ENCODE measurements around the gene LOXL1.

LOXL1 gene

GRCh38 chr15:73955861-73956742 is 29.8 kb downstream of the LOXL1 start:
- Mint-ChIP-seq H3K27ac (no peak overlapping the region), H3K9me3 (no peaks in the 10 kb centered on the region), H3K4me3 (no peak overlapping the region), H3K27me3 (ENCODE audit: low read depth, poor library complexity) (peaks cover 2% of the 10 kb centered on the region), H3K36me3 (ENCODE audit: low read depth) (peaks cover 4% of the 10 kb centered on the region), H3K4me1 (peaks cover 31% of the 10 kb centered on the region)
- no peak for DNase-seq
- no peak for TF ChIP-seq CTCF (IDR thresholded peaks at IDR 0.05)

GRCh38 chr15:73956743-73957135 is 30.5 kb downstream of the LOXL1 start:
- DNase-seq: no peak
- H3K27ac Mint-ChIP-seq: no peak overlapping the region

GRCh38 chr15:73957276-73957675 is 31.0 kb downstream of the LOXL1 start:
- Mint-ChIP-seq H3K4me3 (no peak overlapping the region), H3K27ac (no peak overlapping the region), H3K9me3 (no peaks in the 10 kb centered on the region), H3K4me1 (peaks cover 20% of the 10 kb centered on the region), H3K36me3 (ENCODE audit: low read depth) (no peaks in the 10 kb centered on the region), H3K27me3 (ENCODE audit: low read depth, poor library complexity) (peaks cover 2% of the 10 kb centered on the region)
- DNase-seq: no peak
- TF ChIP-seq CTCF (IDR thresholded peaks at IDR 0.05): no peak

More at GRCh38 chr15:73956743-73957135, 30.5 kb downstream of the LOXL1 start:
- Mint-ChIP-seq H3K36me3 (ENCODE audit: low read depth) (no peaks in the 10 kb centered on the region), H3K4me1 (peaks cover 25% of the 10 kb centered on the region), H3K4me3 (no peak overlapping the region), H3K9me3 (no peaks in the 10 kb centered on the region), H3K27me3 (ENCODE audit: low read depth, poor library complexity) (peaks cover 2% of the 10 kb centered on the region)
- no peak for TF ChIP-seq CTCF (IDR thresholded peaks at IDR 0.05)

- Mint-ChIP-seq H3K27ac (no peak overlapping the region), H3K4me3 (no peak overlapping the region), H3K27me3 (ENCODE audit: low read depth, poor library complexity) (peaks cover 2% of the 10 kb centered on the region), H3K9me3 (no peaks in the 10 kb centered on the region), H3K36me3 (ENCODE audit: low read depth) (no peaks in the 10 kb centered on the region), H3K4me1 (peaks cover 20% of the 10 kb centered on the region)
- no peak for DNase-seq
- TF ChIP-seq CTCF (IDR thresholded peaks at IDR 0.05): no peak
Observed at GRCh38 chr15:73957785-73958184, 31.5 kb downstream of the LOXL1 start.

GRCh38 chr15:73959012-73959581 is 32.8 kb downstream of the LOXL1 start:
- TF ChIP-seq CTCF (IDR thresholded peaks at IDR 0.05): no peak
- H3K27me3 Mint-ChIP-seq (ENCODE audit: low read depth, poor library complexity): peaks cover 2% of the 10 kb centered on the region
- no peaks in the 10 kb centered on the region for H3K36me3 Mint-ChIP-seq (ENCODE audit: low read depth)
- H3K4me3 Mint-ChIP-seq: no peak overlapping the region
- no peaks in the 10 kb centered on the region for H3K9me3 Mint-ChIP-seq
- DNase-seq: no peak
- peaks cover 19% of the 10 kb centered on the region for H3K4me1 Mint-ChIP-seq
- H3K27ac Mint-ChIP-seq: no peak overlapping the region

Measured in nephron progenitor cell (in vitro differentiated cells).